Measurements from ENCODE around the gene ARF6. TPM values are rescaled to one million over a fixed set of nuclear protein-coding genes. Genes with fewer than 3 reads are reported as not detected.
A peak's percentile ranks its signal among the peaks of the same experiment; 100 is the strongest.

Gene ARF6
- total RNA-seq, 1 experiment from 2014 or later, result 63.2 TPM

GRCh38 chr14:49923442-49923841 is 30.6 kb downstream of the ARF6 start:
- ATAC-seq (no peak), DNase-seq (ENCODE audit: low read depth, low spot score) (no peak)
- no peaks in the 10 kb centered on the region for H3K27me3 ChIP-seq (ENCODE audit: control insufficient read depth, insufficient read depth, low read length)
- BruUV-seq (replicated peaks), result no TSS peak
- peak overlapping the region; percentile 48; the same call in 1 of the 2 replicates for H3K27ac ChIP-seq (ENCODE audit: low read length)
- H3K9me3 ChIP-seq (ENCODE audit: control insufficient read depth, insufficient read depth, low read depth, low read length), result no peaks in the 10 kb centered on the region
- ChIA-PET POLR2A (no interaction called here), CTCF (no interaction called here)
- intact Hi-C loops (cut with micrococcal nuclease; ENCODE audit: unreplicated experiment) (no loop called here), in situ Hi-C loops (cut with HindIII; ENCODE audit: low pct_unique_long_range_greater_than_20kb, low sequenced_read_pairs) (no loop called here)
- H3K36me3 ChIP-seq (ENCODE audit: control insufficient read depth, insufficient read depth, low read length), result no peaks in the 10 kb centered on the region
- peaks cover 9% of the 10 kb centered on the region for H3K4me1 ChIP-seq (ENCODE audit: control insufficient read depth, insufficient read depth, low read length)
- H3K4me3 ChIP-seq (ENCODE audit: low read depth in 2 of 2, low read length in 2 of 2), result no peak overlapping the region
- TF ChIP-seq CTCF (IDR thresholded peaks at IDR 0.05) (no peak), TCF7L2 (IDR thresholded peaks at IDR 0.05; ENCODE audit: low read depth, low read length) (no peak), SIN3A (IDR thresholded peaks at IDR 0.05; ENCODE audit: borderline replicate concordance, insufficient read depth, low read depth, low read length) (no peak), POLR2AphosphoS5 (IDR thresholded peaks at IDR 0.05; ENCODE audit: low read depth, low read length) (no peak), REST (IDR thresholded peaks at IDR 0.05; ENCODE audit: insufficient read depth in 1 of 2, low read depth in 2 of 2, low read length in 1 of 2) (no peak)

GRCh38 chr14:49923881-49924280 is 31.0 kb downstream of the ARF6 start:
- no peak for DNase-seq (ENCODE audit: low read depth, low spot score)

GRCh38 chr14:49924852-49925251 is 32.0 kb downstream of the ARF6 start:
- in situ Hi-C loops (cut with HindIII; ENCODE audit: low pct_unique_long_range_greater_than_20kb, low sequenced_read_pairs), result no loop called here
- no peak for TF ChIP-seq REST (IDR thresholded peaks at IDR 0.05; ENCODE audit: insufficient read depth in 1 of 2, low read depth in 2 of 2, low read length in 1 of 2)
- no peak for TF ChIP-seq CTCF (IDR thresholded peaks at IDR 0.05)
- no peak for TF ChIP-seq SIN3A (IDR thresholded peaks at IDR 0.05; ENCODE audit: borderline replicate concordance, insufficient read depth, low read depth, low read length)
- no peak for TF ChIP-seq POLR2AphosphoS5 (IDR thresholded peaks at IDR 0.05; ENCODE audit: low read depth, low read length)
- no peak for TF ChIP-seq TCF7L2 (IDR thresholded peaks at IDR 0.05; ENCODE audit: low read depth, low read length)
- Histone ChIP-seq H3K9me3 (ENCODE audit: control insufficient read depth, insufficient read depth, low read depth, low read length) (no peaks in the 10 kb centered on the region), H3K27ac (ENCODE audit: low read length) (no peak overlapping the region), H3K27me3 (ENCODE audit: control insufficient read depth, insufficient read depth, low read length) (no peaks in the 10 kb centered on the region), H3K4me3 (ENCODE audit: low read depth in 2 of 2, low read length in 2 of 2) (no peak overlapping the region), H3K36me3 (ENCODE audit: control insufficient read depth, insufficient read depth, low read length) (no peaks in the 10 kb centered on the region), H3K4me1 (ENCODE audit: control insufficient read depth, insufficient read depth, low read length) (peaks cover 9% of the 10 kb centered on the region)
- ATAC-seq, result no peak
- CTCF ChIA-PET, result no interaction called here
- DNase-seq (ENCODE audit: low read depth, low spot score), result no peak
- intact Hi-C loops (cut with micrococcal nuclease; ENCODE audit: unreplicated experiment), result no loop called here
- POLR2A ChIA-PET, result interaction anchor here (0.6 kb wide), 1 partner anchor 72 kb away, joined by 5 read pairs; no protein-coding TSS in a partner anchor
- no TSS peak for BruUV-seq (replicated peaks)

More at GRCh38 chr14:49923881-49924280, 31.0 kb downstream of the ARF6 start:
- CTCF ChIA-PET, result no interaction called here
- Histone ChIP-seq H3K4me3 (ENCODE audit: low read depth in 2 of 2, low read length in 2 of 2) (no peak overlapping the region), H3K27ac (ENCODE audit: low read length) (no peak overlapping the region), H3K4me1 (ENCODE audit: control insufficient read depth, insufficient read depth, low read length) (peaks cover 9% of the 10 kb centered on the region), H3K9me3 (ENCODE audit: control insufficient read depth, insufficient read depth, low read depth, low read length) (no peaks in the 10 kb centered on the region), H3K27me3 (ENCODE audit: control insufficient read depth, insufficient read depth, low read length) (no peaks in the 10 kb centered on the region), H3K36me3 (ENCODE audit: control insufficient read depth, insufficient read depth, low read length) (no peaks in the 10 kb centered on the region)
- in situ Hi-C loops (cut with HindIII; ENCODE audit: low pct_unique_long_range_greater_than_20kb, low sequenced_read_pairs) (no loop called here), intact Hi-C loops (cut with micrococcal nuclease; ENCODE audit: unreplicated experiment) (no loop called here)
- no TSS peak for BruUV-seq (replicated peaks)
- ATAC-seq, result peak; percentile 75
- no peak for TF ChIP-seq SIN3A (IDR thresholded peaks at IDR 0.05; ENCODE audit: borderline replicate concordance, insufficient read depth, low read depth, low read length)
- POLR2A ChIA-PET, result no interaction called here

Measured in Panc1 (cell line).